Nephron (organoid): Measurements from ENCODE around the gene CELF4.

Experiments used
- H3K27ac Mint-ChIP-seq, 3 experiments: 2 replicates each; pipeline ENCODE4 v1.8.0; 2020; ENCODE audit warnings: mixed read lengths in 3 of 3, mild to moderate bottlenecking in 2 of 3, moderate library complexity in 1 of 3
- H3K27me3 Mint-ChIP-seq: 2 replicates; pipeline ENCODE4 v1.8.0; 2021; ENCODE audit warnings: low read depth, mild to moderate bottlenecking, moderate library complexity, mixed read lengths
- H3K36me3 Mint-ChIP-seq: 2 replicates; pipeline ENCODE4 v1.8.0; 2020; ENCODE audit warnings: low read depth, mixed read lengths
- H3K4me1 Mint-ChIP-seq: 2 replicates; pipeline ENCODE4 v1.8.0; 2020; ENCODE audit warnings: mixed read lengths
- H3K4me3 Mint-ChIP-seq, 3 experiments: 2 replicates each; pipeline ENCODE4 v1.8.0; 2020; ENCODE audit warnings: mild to moderate bottlenecking in 3 of 3, mixed read lengths in 3 of 3, moderate library complexity in 2 of 3
- H3K9me3 Mint-ChIP-seq: 2 replicates; pipeline ENCODE4 v1.8.0; 2020; ENCODE audit warnings: mixed read lengths
- TF ChIP-seq, protein P1 (sequence below), 3 experiments: fragments of 200-600 bp; sonication (generic); IDR thresholded peaks; one replicate each; pipeline ENCODE4 v1.5.0; 2021; ENCODE audit warnings: antibody characterized with exemption in 3 of 3; ENCODE audit not compliant: unreplicated experiment in 3 of 3

Gene CELF4

DNA sequence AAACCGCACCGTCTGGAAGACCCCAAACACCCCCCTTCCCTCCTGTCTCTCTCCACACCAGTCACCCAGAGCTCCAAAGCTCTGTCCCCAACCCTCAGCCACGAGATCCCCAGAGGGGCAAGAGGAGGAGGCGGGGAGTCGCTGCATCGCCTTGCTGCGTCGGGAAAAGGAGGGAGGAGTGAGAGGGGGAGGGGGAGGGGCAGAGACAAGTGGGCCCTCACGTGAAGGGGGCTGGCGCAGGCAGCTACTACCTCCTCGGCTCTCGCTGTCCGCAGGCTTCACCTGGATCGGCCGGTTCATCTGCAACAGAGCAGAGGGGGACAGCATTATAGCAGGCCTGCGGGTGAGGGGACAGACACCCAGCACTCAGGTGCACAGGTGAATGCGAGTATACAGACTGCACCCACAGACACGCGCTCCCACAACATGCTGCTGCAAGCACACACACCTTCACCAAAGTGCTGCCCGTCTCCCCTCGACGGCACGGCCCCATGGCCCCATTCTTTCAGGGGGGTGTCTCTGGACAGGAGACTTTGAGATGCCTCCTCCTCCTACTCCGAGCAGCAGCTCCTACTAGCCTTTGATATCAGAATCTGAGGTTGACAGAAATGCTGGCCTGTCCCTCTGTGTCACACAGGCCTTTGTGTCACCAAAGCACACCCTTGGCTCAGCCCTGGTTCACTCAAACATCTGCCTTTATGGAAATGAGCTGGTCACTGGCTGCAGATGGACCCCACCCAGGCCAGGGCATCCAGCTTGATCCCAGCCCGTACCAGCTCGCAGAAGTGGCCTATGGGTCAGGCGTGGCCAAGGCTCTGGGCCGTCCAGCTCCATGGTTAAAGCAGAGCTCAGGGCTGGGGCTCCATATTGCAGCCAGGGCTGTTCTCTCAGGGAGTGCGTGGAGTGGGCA lies 243.8 kb downstream of the CELF4 start:
- H3K36me3 Mint-ChIP-seq = no peaks in the 10 kb centered on the region
- no peak overlapping the region for H3K27ac Mint-ChIP-seq
- H3K9me3 Mint-ChIP-seq = no peaks in the 10 kb centered on the region
- H3K27me3 Mint-ChIP-seq = peaks cover 49% of the 10 kb centered on the region
- H3K4me1 Mint-ChIP-seq = no peaks in the 10 kb centered on the region
- TF ChIP-seq, protein P1, sequence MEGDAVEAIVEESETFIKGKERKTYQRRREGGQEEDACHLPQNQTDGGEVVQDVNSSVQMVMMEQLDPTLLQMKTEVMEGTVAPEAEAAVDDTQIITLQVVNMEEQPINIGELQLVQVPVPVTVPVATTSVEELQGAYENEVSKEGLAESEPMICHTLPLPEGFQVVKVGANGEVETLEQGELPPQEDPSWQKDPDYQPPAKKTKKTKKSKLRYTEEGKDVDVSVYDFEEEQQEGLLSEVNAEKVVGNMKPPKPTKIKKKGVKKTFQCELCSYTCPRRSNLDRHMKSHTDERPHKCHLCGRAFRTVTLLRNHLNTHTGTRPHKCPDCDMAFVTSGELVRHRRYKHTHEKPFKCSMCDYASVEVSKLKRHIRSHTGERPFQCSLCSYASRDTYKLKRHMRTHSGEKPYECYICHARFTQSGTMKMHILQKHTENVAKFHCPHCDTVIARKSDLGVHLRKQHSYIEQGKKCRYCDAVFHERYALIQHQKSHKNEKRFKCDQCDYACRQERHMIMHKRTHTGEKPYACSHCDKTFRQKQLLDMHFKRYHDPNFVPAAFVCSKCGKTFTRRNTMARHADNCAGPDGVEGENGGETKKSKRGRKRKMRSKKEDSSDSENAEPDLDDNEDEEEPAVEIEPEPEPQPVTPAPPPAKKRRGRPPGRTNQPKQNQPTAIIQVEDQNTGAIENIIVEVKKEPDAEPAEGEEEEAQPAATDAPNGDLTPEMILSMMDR (IDR thresholded peaks at IDR 0.05; ENCODE audit: unreplicated experiment in 3 of 3) = no peak
- H3K4me3 Mint-ChIP-seq = no peak overlapping the region

DNA sequence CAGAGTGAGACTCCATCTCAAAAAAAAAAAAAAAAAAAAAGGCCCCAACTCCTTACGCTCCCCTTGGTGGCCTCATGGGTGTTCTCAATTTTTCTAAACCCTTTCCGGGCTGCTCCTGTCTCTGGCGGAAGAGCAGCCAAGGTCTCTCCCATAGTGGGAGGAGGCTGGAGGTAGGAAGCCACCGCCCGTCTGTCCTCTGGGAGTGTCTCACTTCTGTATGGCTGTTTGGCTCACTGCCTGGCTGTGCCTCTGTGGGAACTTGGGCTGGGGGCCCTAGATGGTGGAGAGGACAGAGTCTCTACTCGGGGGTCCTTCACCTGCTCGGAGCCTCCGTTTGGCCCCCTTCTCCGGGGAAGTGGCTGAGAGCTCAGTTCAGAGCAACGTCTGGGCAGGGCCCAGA lies 245.3 kb downstream of the CELF4 start:
- no peaks in the 10 kb centered on the region for H3K36me3 Mint-ChIP-seq
- no peaks in the 10 kb centered on the region for H3K4me1 Mint-ChIP-seq
- TF ChIP-seq, protein P1 (IDR thresholded peaks at IDR 0.05; ENCODE audit: unreplicated experiment in 3 of 3) = no peak
- H3K4me3 Mint-ChIP-seq = no peak overlapping the region
- no peak overlapping the region for H3K27ac Mint-ChIP-seq
- peaks cover 41% of the 10 kb centered on the region for H3K27me3 Mint-ChIP-seq
- no peaks in the 10 kb centered on the region for H3K9me3 Mint-ChIP-seq

DNA sequence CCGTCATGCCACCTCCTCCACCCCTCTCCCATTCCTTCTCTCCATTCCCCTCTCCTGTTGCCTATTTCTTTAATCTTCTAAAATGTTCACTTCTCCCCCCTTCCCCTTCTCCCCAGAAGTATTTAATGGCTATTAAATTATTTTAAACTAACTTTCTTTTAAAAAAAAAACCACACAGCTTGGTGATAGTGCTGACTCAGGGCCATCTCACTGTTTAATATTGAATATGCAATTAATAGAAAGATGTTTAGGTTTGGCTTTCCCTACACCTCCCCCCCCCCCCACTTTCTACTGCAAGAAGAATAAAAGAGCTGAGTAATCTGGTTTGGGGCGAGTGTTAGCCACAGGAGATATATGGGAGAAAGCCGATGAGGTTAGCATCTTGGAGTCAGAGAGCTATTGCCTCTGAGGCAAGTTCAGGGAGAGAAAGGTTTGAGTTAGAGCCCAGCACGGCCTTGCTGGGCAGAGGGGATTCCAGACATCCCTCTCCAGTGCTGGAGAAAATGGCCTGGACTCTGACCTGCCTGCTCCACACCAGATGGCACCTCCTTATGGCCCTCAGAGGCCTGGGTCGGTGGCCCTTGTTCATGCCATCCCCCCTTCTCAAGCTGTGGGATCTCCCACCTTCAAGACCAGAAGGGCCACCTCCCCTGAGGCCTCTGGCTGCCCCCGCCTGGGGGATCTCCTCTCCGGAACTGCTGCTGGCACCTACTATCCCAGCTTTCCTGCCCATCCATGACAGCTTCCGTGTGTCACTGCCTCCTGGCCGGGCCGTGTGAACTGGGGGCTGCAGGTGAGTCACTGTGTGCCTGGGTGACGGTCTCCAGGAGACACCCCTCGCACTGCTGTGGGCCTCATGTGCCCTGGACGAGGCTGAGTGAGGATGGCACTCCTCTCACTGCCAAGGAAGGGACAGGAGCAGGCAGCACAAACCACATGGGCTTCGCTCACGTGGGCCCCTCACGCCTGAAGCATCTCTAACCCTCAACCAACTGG lies 246.9 kb downstream of the CELF4 start:
- H3K4me1 Mint-ChIP-seq = no peaks in the 10 kb centered on the region
- H3K4me3 Mint-ChIP-seq = no peak overlapping the region
- no peaks in the 10 kb centered on the region for H3K9me3 Mint-ChIP-seq
- no peak overlapping the region for H3K27ac Mint-ChIP-seq
- TF ChIP-seq, protein P1 (IDR thresholded peaks at IDR 0.05; ENCODE audit: unreplicated experiment in 3 of 3) = no peak
- no peaks in the 10 kb centered on the region for H3K36me3 Mint-ChIP-seq
- H3K27me3 Mint-ChIP-seq = peaks cover 32% of the 10 kb centered on the region

DNA sequence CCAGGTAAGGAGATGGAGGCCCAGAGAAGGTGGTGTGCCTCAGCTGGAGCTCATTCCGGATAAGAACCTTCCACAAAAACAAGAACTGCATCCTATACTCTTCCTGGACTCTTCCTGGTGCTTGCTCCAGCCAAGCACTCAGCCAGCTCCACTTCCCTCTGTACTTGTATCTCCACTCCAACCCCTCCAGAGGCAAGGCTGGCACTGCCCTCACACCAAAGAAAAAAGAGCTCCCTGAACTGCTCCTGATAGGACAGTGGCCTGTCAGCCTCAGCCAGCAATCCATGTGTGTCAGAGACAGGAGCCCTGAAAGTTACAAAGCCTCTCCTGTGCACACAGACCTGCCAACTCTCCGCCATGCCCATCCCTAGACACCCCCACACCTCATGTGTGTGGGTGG lies 248.1 kb downstream of the CELF4 start:
- H3K27ac Mint-ChIP-seq = no peak overlapping the region
- peaks cover 30% of the 10 kb centered on the region for H3K27me3 Mint-ChIP-seq
- TF ChIP-seq, protein P1 (IDR thresholded peaks at IDR 0.05; ENCODE audit: unreplicated experiment in 3 of 3) = no peak
- no peak overlapping the region for H3K4me3 Mint-ChIP-seq
- H3K4me1 Mint-ChIP-seq = no peaks in the 10 kb centered on the region
- H3K36me3 Mint-ChIP-seq = no peaks in the 10 kb centered on the region
- H3K9me3 Mint-ChIP-seq = no peaks in the 10 kb centered on the region

DNA sequence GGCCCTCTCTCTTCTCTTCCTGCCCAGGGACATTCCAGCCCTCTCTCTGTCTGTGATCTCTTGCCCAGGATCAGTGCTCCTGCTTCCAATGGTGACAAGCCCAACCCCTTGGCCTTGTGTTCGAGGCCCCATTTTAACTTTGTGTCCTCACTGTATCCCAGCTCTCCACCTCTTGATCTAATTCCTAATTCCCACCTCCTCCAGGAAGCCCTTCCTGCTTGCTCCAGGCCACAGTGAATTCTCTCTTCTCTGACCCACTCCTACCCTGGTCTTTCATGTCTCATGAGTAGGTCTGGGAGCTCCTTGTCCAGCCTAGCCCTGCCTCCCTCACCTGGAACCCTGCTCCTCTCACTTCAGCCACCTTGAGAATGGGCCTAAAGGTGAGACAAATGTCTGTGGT lies 249.1 kb downstream of the CELF4 start:
- Mint-ChIP-seq H3K9me3 (no peaks in the 10 kb centered on the region), H3K27ac (no peak overlapping the region), H3K4me1 (no peaks in the 10 kb centered on the region), H3K36me3 (no peaks in the 10 kb centered on the region), H3K27me3 (peaks cover 24% of the 10 kb centered on the region), H3K4me3 (no peak overlapping the region)
- TF ChIP-seq, protein P1 (IDR thresholded peaks at IDR 0.05; ENCODE audit: unreplicated experiment in 3 of 3) = no peak
